ENCODE data around the gene LTBP2.

The LTBP2 gene

DNA sequence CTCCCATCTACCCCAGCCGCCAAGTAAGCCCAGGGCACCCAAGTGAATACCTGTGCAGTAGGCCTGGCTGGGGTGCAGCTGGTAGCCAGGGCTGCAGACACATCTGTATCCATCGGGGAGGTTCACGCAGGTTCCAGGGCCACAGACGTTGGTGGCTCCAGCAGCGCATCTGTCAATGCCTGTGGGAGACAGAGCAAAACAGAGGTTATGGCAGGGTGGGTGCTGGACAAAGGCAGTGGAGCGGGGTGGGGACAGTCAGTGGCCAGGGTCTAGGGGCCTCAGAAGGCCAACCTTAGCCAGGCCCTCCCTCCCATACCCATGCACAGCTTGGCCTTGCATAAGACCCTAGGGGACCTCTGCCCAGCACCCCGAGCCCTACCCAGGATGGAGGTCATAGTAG lies 89.3 kb downstream of the LTBP2 start:
- no peak for DNase-seq

DNA sequence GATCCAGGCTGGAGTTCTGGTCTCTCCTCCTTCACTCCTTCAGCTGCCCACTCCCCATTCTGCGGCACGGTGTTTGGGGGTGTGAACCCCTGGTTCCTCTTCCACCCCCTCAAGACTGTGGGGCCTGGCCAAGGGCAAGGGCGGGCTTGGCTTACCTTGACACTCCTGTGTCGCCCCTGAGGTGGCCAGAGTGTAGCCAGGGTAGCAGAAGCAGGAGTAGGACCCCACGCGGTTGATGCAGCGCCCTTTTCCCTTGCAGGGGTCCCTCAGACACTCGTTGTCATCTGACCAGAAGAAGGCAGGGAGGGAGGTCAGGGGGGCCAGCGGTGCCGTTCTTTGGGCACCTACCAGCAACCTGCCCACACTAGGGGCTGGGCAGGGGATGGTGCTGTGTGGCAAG lies 90.3 kb downstream of the LTBP2 start:
- no peak for DNase-seq

DNA sequence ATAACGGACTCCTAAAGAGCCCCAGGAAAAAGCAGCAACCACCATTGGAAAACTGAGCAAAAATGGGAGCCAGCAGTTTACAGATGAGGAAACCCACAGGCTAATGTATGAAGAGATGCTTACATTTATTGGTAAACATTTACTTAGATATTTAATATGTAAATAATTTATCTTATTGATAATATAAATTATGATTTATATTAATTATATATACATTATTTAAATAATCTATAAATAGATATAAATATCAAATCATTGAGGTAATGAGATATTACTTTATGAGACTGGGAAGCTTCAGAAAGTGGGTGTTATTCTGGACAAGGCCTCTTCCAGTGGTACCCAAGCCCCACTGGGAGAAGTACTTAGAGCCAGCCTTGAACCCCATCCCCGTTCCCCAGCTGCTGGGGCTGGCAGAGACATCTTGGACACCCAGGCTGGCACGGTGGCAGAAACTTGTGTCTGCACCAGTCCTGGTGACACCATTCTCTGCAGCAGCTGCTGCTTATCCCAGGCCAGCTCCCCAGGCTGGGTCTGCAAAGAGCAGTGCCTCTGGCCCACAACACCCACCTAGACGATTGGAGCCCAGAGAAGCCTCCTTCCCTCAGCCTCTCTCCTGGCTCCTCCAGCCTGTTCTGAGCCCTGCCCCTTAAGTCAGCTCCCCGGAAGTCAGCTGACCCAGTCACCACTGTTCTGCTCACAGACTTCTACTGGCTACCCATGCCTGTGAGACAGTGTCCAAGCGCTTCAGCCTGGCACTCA lies 92.5 kb downstream of the LTBP2 start:
- no peak for DNase-seq

DNA sequence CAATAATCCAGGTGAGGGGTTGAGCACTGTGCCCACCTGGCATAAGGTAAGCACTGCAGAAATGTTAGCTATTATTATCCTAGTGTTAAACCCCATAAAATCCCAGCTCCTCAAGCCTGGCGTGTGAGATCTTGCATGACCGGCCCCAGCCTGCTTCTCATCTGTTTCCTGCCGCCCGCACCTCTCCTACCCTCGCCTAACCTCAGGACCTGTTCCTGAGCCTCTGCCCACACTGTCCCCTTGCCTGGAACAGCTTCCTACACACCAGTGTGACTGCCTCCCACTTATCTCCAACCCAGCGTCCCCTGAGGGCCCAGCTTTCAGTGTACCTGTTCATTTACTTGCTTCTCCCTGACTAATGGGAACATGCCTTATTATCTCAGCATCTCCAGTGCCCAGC lies 93.8 kb downstream of the LTBP2 start:
- no peak for DNase-seq

DNA sequence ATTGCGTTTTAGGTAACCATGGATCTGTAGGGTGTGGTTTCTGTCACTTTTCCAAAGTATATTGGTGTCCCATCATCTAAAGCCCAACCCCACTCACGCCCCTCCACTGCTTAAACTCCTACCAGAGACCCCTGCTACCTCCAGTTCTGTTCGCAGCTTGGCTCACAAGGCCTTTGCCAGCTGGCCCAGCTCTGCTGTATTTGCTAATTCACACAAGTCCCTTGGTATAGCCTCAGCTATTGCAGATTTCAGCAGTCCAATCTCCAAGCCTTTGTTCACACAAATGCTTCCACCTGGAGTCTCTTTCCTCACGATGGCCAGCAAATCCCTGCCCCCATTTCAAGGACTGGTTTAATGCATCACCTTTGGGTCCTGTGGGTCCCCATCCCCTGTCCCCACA lies 94.3 kb downstream of the LTBP2 start:
- no peak for DNase-seq

DNA sequence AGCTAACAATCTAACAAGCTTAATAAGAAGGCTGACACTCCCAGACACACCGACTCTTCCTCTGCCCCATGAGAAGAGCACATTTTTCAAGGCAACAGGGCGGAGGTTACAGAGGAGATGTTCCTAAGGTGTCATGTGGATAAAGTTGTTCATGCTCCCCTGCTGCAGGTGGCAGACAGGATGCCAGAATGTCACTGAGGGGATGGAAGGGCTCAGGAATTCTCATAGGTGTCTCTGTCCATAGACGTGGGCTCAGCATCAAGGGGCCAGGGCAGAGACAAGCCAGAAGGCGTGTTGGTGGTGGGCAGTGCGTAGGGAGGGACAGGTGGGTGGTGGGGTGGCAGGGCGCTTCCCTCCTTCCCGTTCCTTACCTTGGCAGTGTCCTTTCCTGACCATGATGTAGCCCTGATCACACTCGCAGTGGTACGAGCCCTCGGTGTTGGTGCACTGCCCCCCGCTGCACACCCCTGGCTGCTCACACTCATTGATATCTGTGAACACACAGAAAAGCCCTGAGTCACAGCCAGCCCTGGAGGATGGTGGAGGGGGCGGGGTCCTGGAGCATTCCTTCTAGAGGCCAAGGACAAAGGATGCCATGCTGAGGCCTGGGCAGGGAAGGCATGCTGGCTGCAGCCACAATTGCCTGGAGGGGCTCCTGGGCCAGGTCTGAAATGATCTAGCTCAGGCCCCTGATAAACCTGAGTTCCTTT lies 95.4 kb downstream of the LTBP2 start:
- DNase-seq: no peak

DNA sequence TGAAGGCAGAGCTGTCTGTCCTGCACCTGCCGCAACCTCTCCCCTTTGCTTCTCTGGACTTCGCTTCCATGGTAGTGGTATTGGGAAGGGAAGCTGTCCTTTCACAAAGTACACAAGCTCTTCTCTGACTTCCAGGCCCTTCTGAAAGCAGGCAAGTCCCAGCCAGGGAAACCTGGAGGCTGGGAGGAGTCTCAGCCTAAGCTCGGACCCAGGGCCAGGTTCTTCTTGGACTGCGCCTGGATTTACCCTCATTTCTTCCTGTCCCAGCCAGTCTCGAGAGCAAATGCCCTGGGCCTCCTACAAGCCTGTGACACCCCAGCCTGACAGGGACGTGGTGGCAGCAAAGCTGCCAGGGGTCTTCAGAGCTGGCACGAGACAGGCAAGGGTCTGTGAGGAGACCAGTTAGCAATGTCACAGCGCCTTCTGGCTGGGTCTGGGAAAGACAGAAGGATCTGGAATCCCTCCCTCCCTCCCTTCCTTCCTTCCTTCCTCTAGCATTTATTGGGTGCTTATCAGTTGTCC lies 96.1 kb downstream of the LTBP2 start:
- DNase-seq: no peak

DNA sequence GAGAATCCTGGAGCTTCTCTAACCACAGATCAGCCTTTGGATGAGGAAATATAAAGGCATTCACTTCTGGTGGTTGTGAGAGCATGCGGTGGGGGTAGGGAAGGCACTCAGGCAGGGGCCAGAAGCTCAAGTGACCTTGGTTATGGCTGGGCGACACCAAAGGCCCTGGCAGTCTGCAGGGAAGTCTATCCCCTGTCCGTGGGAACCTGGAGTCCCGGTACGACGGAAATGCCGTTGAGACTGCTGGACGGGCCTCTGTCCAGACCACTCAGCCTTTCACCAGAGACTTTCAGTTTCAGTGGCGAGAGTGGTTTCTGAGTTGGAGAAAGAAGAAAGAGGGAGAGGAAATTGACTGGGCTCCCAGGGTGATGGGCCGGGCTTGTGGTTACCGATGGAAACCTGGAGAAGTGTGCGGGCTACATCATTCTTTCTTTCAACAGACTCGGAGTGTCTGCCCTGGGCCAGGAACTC lies 97.5 kb downstream of the LTBP2 start:
- peak; percentile 54 for DNase-seq

DNA sequence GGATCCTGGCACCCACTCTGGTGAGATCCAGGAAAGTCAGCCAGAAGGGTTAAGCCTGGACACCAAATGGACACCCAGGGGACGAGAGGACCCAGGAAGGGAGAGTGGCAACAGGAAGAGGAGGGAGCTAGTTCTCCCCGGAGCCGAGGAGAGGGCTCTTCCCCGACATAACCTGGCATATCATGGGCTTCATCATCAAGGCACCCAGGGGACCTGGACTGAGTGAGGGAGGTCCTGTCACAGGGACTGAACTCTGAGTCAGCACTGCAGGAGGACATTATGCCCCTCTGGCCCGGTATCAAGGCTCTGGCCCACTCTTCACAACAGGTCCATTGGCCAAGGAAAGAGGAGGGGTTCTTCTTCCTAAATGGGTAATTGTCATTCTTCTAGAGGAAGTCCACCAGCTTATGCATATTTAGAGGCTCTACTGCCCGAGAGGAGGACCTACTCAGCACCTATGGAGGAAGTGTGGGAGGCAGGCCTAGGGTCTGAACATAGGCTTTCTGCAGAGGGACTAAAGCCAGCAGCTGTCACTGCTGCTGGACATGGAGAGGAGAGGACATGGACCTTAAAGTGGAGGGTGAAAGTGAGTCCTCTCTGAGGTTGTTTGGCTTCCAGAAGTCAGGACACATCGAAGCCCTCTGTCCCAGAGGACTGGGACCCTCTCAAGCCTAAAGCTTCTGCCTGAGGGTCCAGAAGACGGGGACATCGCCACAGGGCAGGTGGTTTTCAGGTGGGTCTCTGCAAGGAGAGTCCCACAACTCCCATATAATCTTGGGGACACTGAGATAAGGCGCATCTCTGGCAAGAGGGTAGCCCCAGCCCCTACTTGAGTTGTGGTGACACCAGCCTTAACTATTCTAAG lies 99.8 kb downstream of the LTBP2 start:
- DNase-seq: no peak

DNA sequence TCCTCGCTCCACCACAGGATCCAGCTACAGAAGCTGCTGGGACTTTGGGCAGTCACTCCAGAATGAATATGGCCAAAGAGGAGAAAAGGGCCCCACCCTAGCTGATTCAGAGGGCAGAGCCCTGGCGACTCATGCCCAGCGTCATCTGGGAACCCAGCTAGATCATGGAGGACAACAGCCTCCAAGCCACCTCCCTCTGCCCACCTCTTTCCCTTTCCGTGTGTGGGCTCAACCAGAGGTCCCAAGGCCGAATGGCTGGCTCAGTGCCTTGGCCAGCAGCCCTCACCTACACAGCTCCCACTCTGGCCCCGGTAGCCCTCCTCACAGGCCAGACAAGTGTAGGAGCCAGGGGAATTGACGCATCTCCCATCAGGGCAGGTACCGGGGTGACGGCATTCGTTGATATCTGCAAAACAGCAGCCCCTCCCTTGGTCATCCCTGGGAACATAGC lies 101.1 kb downstream of the LTBP2 start:
- DNase-seq: no peak

DNA sequence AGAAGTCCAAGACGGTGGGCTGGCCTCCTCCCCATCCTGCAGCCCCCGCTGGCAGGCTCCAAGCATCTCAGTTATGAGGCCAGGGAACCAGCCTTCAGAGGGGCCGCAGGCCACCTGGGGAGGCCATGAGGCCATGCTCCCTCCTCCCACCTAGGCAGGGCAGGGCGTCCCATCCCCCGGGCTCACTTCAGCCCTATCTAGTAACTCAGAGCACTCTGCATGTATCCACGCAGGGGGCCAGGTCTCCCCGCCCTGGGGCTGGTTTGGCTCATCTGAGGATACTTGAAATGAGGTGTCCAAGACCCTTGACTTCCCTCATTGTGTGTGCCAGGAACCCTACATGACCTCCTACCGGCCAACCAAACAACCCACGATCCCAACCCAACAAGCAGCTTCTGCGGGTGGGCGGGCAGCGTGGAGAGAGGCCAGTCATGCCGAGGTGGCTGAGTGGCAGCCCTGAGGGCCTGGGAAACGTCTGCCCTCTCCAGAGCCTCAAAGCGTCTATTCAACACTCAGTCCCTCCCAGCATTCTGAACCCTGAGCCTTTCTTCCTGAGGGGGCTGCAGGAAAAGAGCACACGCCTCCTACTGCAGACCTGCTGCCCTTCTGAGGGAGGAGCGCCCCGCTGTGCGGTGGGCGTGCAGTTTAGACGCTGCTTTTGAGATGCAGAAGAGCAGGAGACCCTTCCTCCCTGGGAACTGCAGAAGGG lies 101.7 kb downstream of the LTBP2 start:
- DNase-seq: no peak

DNA sequence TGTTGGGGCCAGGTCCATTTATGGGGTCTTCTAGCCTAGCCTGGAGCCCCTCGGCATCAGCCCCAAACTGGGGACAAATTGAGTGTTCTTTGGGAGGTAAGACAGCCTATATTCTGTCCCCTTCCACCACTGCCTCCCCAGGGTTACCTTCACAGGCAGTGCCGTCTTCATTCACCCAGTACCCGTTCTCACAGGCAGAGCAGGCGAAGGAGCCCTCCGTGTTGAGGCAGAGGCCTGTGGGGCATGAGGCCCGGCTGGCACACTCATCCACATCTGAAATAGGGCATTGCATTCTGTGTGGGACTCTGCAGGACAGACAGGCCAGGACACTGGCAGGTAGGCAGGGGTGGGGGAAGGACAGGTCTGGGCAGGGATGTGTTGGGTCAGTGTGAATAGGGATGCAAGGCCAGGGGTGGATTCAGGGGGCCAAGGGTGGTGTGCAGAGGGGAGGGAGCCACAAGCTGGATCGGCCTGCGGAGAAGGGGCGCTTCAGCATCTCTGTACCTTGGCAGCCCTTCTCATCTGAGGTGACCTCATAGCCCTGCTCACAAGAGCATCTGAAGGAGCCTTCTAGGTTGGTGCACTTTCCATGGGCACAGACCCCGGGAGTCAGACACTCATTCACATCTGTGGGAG lies 102.3 kb downstream of the LTBP2 start:
- no peak for DNase-seq

DNA sequence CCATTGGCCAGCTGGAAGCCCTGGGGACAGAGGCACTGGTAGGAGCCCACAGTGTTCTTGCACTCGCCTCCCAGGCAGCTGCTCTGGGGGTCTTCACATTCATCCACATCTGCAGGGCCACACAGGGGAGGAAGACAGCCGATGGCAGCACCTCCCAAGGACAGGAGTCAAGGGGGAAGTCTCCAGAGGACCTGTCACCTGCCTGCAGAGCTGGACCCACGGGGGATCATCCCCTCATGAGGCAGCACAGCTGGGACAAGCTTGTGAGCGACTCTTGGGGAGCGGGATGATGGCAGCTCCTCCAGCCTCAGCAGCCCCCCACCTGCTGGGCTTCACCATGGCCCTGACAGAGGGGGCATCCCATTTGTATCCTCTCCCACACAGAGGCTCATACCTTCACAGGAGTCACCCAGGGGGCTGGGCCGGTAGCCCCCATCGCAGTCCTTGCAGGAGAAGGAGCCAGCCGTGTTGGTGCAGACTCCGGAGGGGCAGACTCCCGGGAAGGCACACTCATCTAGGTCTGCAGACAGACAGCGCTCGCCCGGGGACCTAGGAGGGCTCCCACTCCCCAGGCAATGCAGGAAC lies 103.1 kb downstream of the LTBP2 start:
- DNase-seq: no peak

DNA sequence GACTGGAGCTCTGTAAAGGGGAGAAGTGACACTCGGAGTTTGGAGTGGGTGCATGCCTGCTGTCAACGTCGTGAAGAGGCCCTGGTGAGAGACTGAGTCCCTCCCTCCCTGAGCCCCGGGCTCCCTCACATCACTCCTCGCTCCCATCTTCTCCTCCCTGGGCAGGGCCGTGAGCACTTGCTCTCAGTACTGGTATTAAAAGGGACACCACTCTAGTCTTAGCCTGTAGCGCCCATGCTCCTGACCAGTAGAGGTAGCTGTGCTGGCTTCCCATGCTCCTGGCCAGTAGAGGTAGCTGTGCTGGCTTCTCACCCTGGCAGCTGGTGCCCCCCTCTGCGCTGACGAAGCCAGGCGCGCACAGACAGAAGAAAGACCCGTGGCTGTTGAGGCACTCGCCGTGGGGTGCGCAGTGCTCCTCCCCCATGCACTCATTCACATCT lies 103.7 kb downstream of the LTBP2 start:
- peak; percentile 72 for DNase-seq

DNA sequence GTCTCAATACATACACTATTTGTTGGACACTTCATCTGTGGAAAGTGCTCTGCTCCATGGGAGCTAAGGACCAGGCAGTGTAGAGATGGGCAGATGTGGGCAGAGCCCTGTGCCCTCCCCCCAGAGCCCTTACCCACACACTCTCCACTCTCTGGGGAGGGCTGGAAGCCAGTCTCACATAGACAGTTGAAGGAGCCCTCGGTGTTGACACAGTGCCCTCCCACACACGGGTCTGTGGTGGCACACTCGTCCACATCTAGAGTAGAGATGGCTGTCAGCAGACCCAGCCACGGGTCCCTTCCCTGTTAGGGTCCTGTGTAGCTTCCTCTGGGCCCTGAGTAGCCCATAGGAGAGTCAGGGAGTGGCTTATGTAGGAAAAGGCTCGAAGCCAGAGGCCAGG lies 104.2 kb downstream of the LTBP2 start:
- no peak for DNase-seq

DNA sequence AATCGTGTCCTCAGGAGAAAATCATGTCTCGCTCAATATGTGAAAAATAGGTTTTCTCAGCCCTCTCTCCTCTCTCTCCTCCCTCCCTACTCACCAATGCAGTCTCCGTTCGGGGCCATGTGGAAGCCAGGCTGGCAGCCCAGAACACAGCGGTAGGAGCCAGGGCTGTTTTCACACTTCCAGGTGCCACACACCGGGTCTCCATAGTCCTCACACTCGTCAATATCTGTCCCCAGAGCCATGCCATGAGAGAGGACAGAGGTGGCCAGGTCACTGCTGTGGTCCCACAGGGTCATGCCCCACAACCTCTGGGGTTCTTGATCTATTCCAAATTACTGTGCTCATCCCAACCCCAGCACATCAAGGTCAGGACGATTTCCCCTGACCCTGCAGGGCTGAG lies 105.0 kb downstream of the LTBP2 start:
- DNase-seq: no peak

DNA sequence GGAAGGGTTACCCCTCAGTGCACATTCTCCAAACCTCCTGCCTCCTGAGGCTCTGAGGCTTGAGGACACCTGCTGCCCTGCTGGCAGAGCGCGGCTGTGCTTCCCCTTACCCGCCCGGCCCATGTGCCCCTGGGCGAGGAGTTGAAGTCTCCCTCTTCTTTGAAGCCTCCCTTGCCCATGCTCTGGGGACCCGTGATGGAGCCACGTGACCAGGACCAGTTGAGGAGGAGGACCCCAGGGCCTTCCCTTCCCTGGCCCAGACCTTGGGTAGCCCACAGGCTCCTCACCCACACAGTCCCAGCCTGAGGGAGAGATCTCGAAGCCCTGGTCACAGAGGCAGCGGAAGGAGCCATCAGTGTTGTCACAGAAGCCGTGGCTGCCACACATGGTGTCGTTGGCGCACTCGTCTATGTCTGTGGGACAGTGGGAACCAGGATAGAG lies 105.6 kb downstream of the LTBP2 start:
- no peak for DNase-seq

DNA sequence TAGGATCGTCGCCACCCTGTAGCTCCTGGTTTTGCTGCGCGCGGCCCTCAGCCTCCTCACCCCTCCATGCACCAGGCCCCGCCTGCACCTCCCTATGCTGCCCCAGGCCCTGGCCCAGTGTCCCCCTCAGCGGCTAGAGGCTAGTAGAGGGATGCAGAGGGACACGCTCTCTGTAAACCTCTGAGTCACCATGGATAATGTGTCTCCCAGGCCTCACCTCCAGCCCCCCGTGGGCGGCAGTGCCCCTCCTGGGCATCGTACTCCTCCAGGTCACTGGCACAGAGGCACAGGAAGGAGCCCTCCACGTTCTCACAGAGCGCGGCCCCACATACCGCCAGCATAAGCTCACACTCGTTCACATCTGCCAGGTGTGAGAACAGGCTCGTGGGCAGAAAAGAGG lies 106.2 kb downstream of the LTBP2 start:
- no peak for DNase-seq

DNA sequence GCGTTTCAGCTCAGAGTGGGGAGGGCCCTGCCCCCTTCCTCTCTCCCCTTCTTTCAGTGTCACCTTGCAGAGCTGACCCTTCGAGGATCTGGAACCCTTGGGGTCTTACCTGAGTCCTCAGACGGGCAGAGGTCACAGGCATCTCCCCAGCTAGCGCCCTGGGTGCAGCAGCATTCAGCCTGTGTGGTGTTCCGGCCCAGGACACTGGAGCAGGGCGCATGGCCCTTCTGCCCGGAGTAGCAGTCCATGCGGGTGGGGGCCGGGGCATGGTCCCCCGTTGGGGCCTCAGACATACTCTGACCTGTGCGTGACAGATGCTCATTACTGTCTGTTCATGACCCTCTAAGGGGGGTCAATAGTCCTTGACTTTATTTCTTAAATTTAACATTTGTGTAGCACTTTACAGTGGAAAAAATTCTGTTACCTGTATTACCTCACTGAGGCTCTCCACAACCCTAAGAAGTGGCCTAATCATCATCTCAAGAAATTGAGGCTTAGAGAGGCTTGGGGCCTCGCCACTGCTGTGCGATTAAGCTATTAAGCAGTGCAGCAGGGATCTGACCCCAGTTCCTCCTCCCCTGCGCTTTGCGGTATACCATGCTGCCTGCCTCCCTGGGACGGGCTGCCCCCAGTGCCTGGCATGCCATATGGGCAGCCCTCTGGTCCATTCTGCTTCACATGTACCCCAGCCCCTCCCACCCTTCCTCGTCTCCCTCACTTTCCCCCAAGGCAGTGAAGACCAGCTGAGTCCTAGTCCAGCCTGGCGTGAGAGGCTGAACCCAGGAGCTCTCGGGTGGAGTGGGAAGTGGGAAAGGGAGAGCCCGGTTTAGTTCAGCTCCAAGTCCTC lies 106.9 kb downstream of the LTBP2 start:
- no peak for DNase-seq

DNA sequence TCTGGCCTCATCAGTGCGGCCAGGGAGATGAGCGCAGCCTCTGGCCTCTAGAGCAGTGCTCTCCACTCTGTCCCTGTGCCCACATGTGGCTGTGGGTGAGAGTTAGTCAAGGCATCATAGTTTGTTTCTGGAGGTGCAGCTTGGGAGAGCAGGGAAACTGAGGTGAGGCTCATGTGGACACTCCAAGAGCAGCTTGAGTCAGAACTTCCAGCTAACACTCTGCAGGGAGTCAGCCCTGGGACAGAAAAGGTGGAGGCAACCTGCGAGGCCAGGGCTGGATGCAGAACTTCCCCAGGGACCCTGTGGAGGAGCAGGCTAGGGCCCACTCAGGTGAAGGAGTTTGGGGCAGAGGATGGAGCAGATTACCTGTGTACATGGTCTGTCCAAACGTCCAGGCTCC lies 107.6 kb downstream of the LTBP2 start:
- no peak for DNase-seq

DNA sequence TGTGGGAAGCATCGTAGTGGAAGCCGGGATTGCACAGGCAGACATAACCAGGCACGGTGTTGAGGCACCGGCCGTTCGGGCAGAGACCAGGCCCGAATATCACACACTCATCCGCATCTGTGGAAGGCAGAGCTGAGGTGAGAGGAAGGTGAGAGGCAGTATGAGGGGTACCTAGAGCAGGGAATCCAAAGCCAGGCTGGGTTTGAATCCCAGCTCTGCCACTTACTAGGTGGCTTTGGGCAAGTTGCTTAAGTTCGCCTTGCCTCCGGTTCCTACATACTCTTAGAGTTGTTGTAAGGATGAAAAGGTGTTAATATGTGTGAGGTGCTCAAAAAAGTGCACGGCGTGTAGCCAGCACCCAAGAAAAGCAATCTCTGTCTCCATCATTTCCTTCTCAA lies 108.1 kb downstream of the LTBP2 start:
- no peak for DNase-seq
